ENCODE measurements around the gene KRTAP4-11.
"Not testable (repeated sequence)": the region's sequence is repeated elsewhere in the genome, so short reads cannot be mapped to it uniquely, and the experiment has no call there.

KRTAP4-11 gene

GRCh38 chr17:41140360-41141131 lies 22.4 kb upstream of the KRTAP4-11 start, which contains the start of gene KRTAP4-6:
KRTAP4-6 (minus strand) TSS chr17:41140544; CDS start chr17:41140487, 57 bp downstream.
- CTCF ChIA-PET, result interaction anchor here (0.6 to 0.8 kb wide), 2 partner anchors 159 to 264 kb away, joined by 3 to 4 read pairs; no protein-coding TSS in a partner anchor
- peak; percentile 74 for DNase-seq (ENCODE audit: low spot score)
- POLR2A ChIA-PET (ENCODE audit: low non-redundant PET), result no interaction called here
- H3K27ac ChIP-seq, result peak within 1 kb of the TSS; percentile 48; the same call in 1 of the 2 replicates
- TF ChIP-seq CTCF (conservative IDR thresholded peaks at IDR 0.05; ENCODE audit: low read depth), result no peak

- POLR2A ChIA-PET (ENCODE audit: low non-redundant PET); DNase-seq (ENCODE audit: low spot score): not testable (repeated sequence)
- H3K27ac ChIP-seq, result peak overlapping the region; percentile 48; the same call in 1 of the 2 replicates
- CTCF ChIA-PET, result interaction anchor here (0.6 kb wide), 1 partner anchor 264 kb away, joined by 3 read pairs; no protein-coding TSS in a partner anchor
Observed at GRCh38 chr17:41139865-41140264, 21.7 kb upstream of the KRTAP4-11 start.

- DNase-seq (ENCODE audit: low spot score), result no peak
- no peak overlapping the region for H3K27ac ChIP-seq
- no peak for TF ChIP-seq CTCF (conservative IDR thresholded peaks at IDR 0.05; ENCODE audit: low read depth)
- POLR2A ChIA-PET (ENCODE audit: low non-redundant PET), result no interaction called here
- CTCF ChIA-PET, result interaction anchor here (0.6 to 0.7 kb wide), 2 partner anchors 284 to 1861 kb away, joined by 3 read pairs; no protein-coding TSS in a partner anchor
Observed at GRCh38 chr17:41133880-41134735, 15.9 kb upstream of the KRTAP4-11 start.

- ChIA-PET POLR2A (ENCODE audit: low non-redundant PET) (interaction anchor here (1.0 kb wide), 1 partner anchor 313 kb away, joined by 3 read pairs; no protein-coding TSS in a partner anchor), CTCF (no interaction called here)
- no peak overlapping the region for H3K27ac ChIP-seq
Observed at GRCh38 chr17:41131979-41132378, 13.8 kb upstream of the KRTAP4-11 start.

GRCh38 chr17:41127371-41127770 lies 9.2 kb upstream of the KRTAP4-11 start:
- no peak for TF ChIP-seq CTCF (conservative IDR thresholded peaks at IDR 0.05; ENCODE audit: low read depth)
- ChIA-PET CTCF (interaction anchor here (0.9 kb wide), 1 partner anchor 70 kb away, joined by 5 read pairs; no protein-coding TSS in a partner anchor), POLR2A (ENCODE audit: low non-redundant PET) (no interaction called here)
- H3K27ac ChIP-seq, result no peak overlapping the region
- DNase-seq (ENCODE audit: low spot score), result no peak

More at GRCh38 chr17:41131979-41132378, 13.8 kb upstream of the KRTAP4-11 start:
- TF ChIP-seq CTCF (conservative IDR thresholded peaks at IDR 0.05; ENCODE audit: low read depth), result no peak
- DNase-seq (ENCODE audit: low spot score), result peak; percentile 75

- ChIA-PET CTCF (no interaction called here), POLR2A (ENCODE audit: low non-redundant PET) (no interaction called here)
- no peak overlapping the region for H3K27ac ChIP-seq
- DNase-seq (ENCODE audit: low spot score), result no peak
- TF ChIP-seq CTCF (conservative IDR thresholded peaks at IDR 0.05; ENCODE audit: low read depth), result no peak
Observed at GRCh38 chr17:41126412-41126811, 8.2 kb upstream of the KRTAP4-11 start.

Measured in RWPE1 (cell line).